ENCODE measurements around the gene PKNOX2.

- no peak for TF ChIP-seq TAF1 (IDR thresholded peaks at IDR 0.05; ENCODE audit: borderline replicate concordance, low read depth, low read length)
- TF ChIP-seq POLR2A (IDR thresholded peaks at IDR 0.05; ENCODE audit: low read depth, low read length): no peak
Measured at GRCh38 chr11:125476721-125477120, 312.2 kb downstream of the PKNOX2 start.

Measured in GM12892 (cell line).